Spleen (tissue), 11 donors: ENCODE results near the gene ADAMTSL1. TPM values are rescaled to one million over a fixed set of nuclear protein-coding genes. Genes with fewer than 3 reads are reported as not detected.

Experiments used
- DNase-seq: peaks from one replicate; pipeline ENCODE4 v3.0.0-alpha.2; 2020
- H3K27ac ChIP-seq, 8 donors: fragments of 200-600 bp; sonication (generic) in 7 of 8; 1 replicate in 4 of 8; 2 replicates in 4 of 8; pipeline versions ENCODE4 v1.5.0 to v1.8.0; 2016 to 2021; ENCODE audit warnings: inconsistent platforms in 4 of 8, mild to moderate bottlenecking in 4 of 8, moderate library complexity in 1 of 8
- H3K27me3 ChIP-seq, 7 donors: fragments of 200-600 bp; sonication (generic) in 6 of 7; replicated peaks in 1 of 7; 1 replicate in 4 of 7; 2 replicates in 3 of 7; pipeline versions ENCODE4 v1.5.0 to v1.8.0; 2016 to 2021; ENCODE audit warnings: inconsistent platforms in 3 of 7, mild to moderate bottlenecking in 1 of 7
- H3K36me3 ChIP-seq, 6 donors: fragments of 200-600 bp; sonication (generic) in 5 of 6; 1 replicate in 4 of 6; 2 replicates in 2 of 6; pipeline versions ENCODE4 v1.5.0 to v1.8.0; 2016 to 2021; ENCODE audit warnings: inconsistent platforms in 2 of 6
- H3K4me1 ChIP-seq, 6 donors: fragments of 200-600 bp; sonication (generic) in 5 of 6; 1 replicate in 3 of 6; 2 replicates in 3 of 6; pipeline versions ENCODE4 v1.5.0 to v1.8.0; 2016 to 2021; ENCODE audit warnings: inconsistent platforms in 3 of 6
- H3K4me3 ChIP-seq, 8 donors: fragments of 200-600 bp; sonication (generic) in 7 of 8; 1 replicate in 4 of 8; 2 replicates in 4 of 8; pipeline versions ENCODE4 v1.5.0 to v1.8.0; 2016 to 2021; ENCODE audit warnings: inconsistent platforms in 4 of 8, mild to moderate bottlenecking in 4 of 8, moderate library complexity in 2 of 8
- H3K9me3 ChIP-seq, 8 donors: fragments of 200-600 bp; sonication (generic) in 7 of 8; 1 replicate in 4 of 8; 2 replicates in 4 of 8; pipeline versions ENCODE4 v1.5.0 to v1.8.0; 2016 to 2021; ENCODE audit warnings: inconsistent platforms in 4 of 8
- CTCF ChIP-seq, 11 experiments: fragments of 200-600 bp in 7 of 11; fragments of 450-650 bp in 4 of 11; sonication (generic) in 4 of 11; IDR thresholded peaks in 8 of 11; conservative IDR thresholded peaks in 3 of 11; 1 replicate in 7 of 11; 2 replicates in 4 of 11; pipeline versions ENCODE4 v1.4.0 to v1.8.0; 2016 to 2021; ENCODE audit warnings: antibody characterized with exemption in 11 of 11, inconsistent platforms in 4 of 11, mild to moderate bottlenecking in 1 of 11
- POLR2A ChIP-seq, 3 donors: fragments of 450-650 bp; IDR thresholded peaks; one replicate each; pipeline ENCODE4 v1.5.1; 2017; ENCODE audit warnings: antibody characterized with exemption in 3 of 3, mild to moderate bottlenecking in 1 of 3
- POLR2AphosphoS5 ChIP-seq, 3 donors: sonication (generic); formaldehyde crosslinking; IDR thresholded peaks; one replicate each; pipeline ENCODE4 v1.5.1; 2017; ENCODE audit warnings: antibody characterized with exemption in 3 of 3
- WGBS, 5 donors: extraction: QIAGEN DNeasy Blood & Tissue Kit in 3 of 5; methylation state at CpG; one replicate each; pipeline versions ENCODE4 v1.1.5 to v1.1.7; 2013 to 2018; 5-methylcytosine and 5-hydroxymethylcytosine counted together
- intact Hi-C: fragments of 100-400 bp; cut with DNase I; formaldehyde crosslinking; loops from one replicate; pipeline ENCODE4 v1.15.0; 2023; ENCODE audit warnings: low total_unique reads
- polyA plus RNA-seq, 3 donors: library from polyadenylated mRNA; stranded (reverse); fragments of 200-250 nt; gene quantifications; one replicate each; pipeline ENCODE4 v1.2.1, GENCODE V29; 2013
- total RNA-seq, 7 donors: library from RNA; depleted of rRNA in 3 of 7; stranded (reverse); fragments of >200 nt in 3 of 7; fragmentation: NEBNext Ultra II Directional in 4 of 7; extraction: Animal tissue kit (Norgen Biotek cat#: 25700) in 4 of 7; gene quantifications; one replicate each; pipeline versions ENCODE4 v1.1.0 to v1.2.1, GENCODE V29; 2016 to 2021
- donor health status: healthy with polysubstance abuse.
- donor health status: DM: no; HTN: no; CAD: no; lungs with moderate emphysema.
- donor health status: DM: no; HTN: no; CAD: no.
- donor health status: Bipolar disorder and iron deficiency.
- donor health status: healthy.
- donor health status: DM: no; HTN: no; CAD: no.
- donor health status: DM: yes; HTN: yes; CAD: no.

The ADAMTSL1 gene
- total and polyA plus RNA-seq, 10 donors = 0.35 to 5.3 (median 2.2) TPM

- WGBS, 5 donors = 51 to 75% (median 66%) methylated on average over 2 of the region's 2 CpGs
Measured at GRCh38 chr9:18636781-18637180, 162.8 kb downstream of the ADAMTSL1 start.

GRCh38 chr9:18638371-18639249 is 164.7 kb downstream of the ADAMTSL1 start:
- Histone ChIP-seq H3K27me3 (no peaks in the 10 kb centered on the region), H3K4me1 (no peaks in the 10 kb centered on the region), H3K4me3 (no peak overlapping the region), H3K36me3 (no peaks in the 10 kb centered on the region), H3K9me3 (peaks cover 0 to 4% (median 0%) of the 10 kb centered on the region in 8 donors), H3K27ac (no peak overlapping the region)
- TF ChIP-seq POLR2A (IDR thresholded peaks at IDR 0.05) = no peak
- no peak for TF ChIP-seq CTCF (IDR thresholded peaks at IDR 0.05 in 8 of 11, conservative IDR thresholded peaks at IDR 0.05 in 3 of 11)
- no peak for TF ChIP-seq POLR2AphosphoS5 (IDR thresholded peaks at IDR 0.05)
- 74 to 85% (median 77%) methylated on average over 7 of the region's 7 CpGs for WGBS, 5 donors
- intact Hi-C loops = no loop called here
- DNase-seq = no peak

More at GRCh38 chr9:18636781-18637180, 162.8 kb downstream of the ADAMTSL1 start:
- Histone ChIP-seq H3K4me1 (no peaks in the 10 kb centered on the region), H3K27ac (no peak overlapping the region), H3K36me3 (no peaks in the 10 kb centered on the region), H3K4me3 (no peak overlapping the region), H3K27me3 (no peaks in the 10 kb centered on the region), H3K9me3 (no peaks in the 10 kb centered on the region)
- no peak for TF ChIP-seq POLR2AphosphoS5 (IDR thresholded peaks at IDR 0.05)
- TF ChIP-seq POLR2A (IDR thresholded peaks at IDR 0.05) = no peak
- no peak for TF ChIP-seq CTCF (IDR thresholded peaks at IDR 0.05 in 8 of 11, conservative IDR thresholded peaks at IDR 0.05 in 3 of 11)
- no peak for DNase-seq
- intact Hi-C loops = no loop called here

DNA sequence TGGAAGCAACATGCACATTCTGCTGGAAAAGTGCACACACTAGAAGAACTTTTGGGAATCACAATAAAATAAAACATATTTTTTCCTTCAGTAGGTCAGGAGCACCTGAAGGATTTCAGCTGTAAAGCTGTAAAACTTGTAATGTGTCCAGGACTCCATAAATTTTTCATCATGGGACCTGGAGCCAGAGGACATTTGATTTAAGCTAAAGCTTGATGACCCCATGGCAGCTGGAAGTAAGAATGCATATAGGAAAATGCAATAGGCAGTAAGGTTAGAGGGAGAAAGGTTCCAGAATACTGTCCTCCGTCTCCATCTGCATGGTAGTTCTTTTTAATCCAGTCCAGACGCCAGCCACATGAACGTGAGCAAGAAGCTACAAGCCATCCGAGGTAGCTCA is 166.0 kb downstream of the ADAMTSL1 start:
- Histone ChIP-seq H3K9me3 (peaks cover 0 to 10% (median 0%) of the 10 kb centered on the region in 8 donors), H3K27me3 (no peaks in the 10 kb centered on the region), H3K27ac (no peak overlapping the region), H3K36me3 (no peaks in the 10 kb centered on the region), H3K4me1 (no peaks in the 10 kb centered on the region), H3K4me3 (no peak overlapping the region)
- TF ChIP-seq CTCF (IDR thresholded peaks at IDR 0.05 in 8 of 11, conservative IDR thresholded peaks at IDR 0.05 in 3 of 11) = no peak
- TF ChIP-seq POLR2A (IDR thresholded peaks at IDR 0.05) = no peak
- no peak for TF ChIP-seq POLR2AphosphoS5 (IDR thresholded peaks at IDR 0.05)
- WGBS, 5 donors = 84 to 94% (median 89%) methylated on average over 4 of the region's 4 CpGs
- DNase-seq = no peak
- intact Hi-C loops = no loop called here
